A204.1 (cell line): ENCODE data around the gene NPIPB12.
"Not testable (repeated sequence)": the region's sequence is repeated elsewhere in the genome, so short reads cannot be mapped to it uniquely, and the experiment has no call there.

Experiments used
- FAIRE-seq: peaks from 2 replicates; lab custom pipeline; 2012; peaks lifted over from hg19 to GRCh38; lab: Jason Lieb, UNC

Gene NPIPB12

GRCh38 chr16:29506308-29506707, at the start of gene NPIPB12:
Gene NPIPB12 (minus strand): TSS chr16:29506408.
- not testable (repeated sequence) for FAIRE-seq

- not testable (repeated sequence) for FAIRE-seq
Measured at GRCh38 chr16:29521520-29521919, 15.3 kb upstream of the NPIPB12 start.

- FAIRE-seq: not testable (repeated sequence)
Measured at GRCh38 chr16:29482276-29482675, 23.9 kb downstream of the NPIPB12 start.

GRCh38 chr16:29472065-29472464, 34.1 kb downstream of the NPIPB12 start:
- FAIRE-seq: not testable (repeated sequence)

- FAIRE-seq: not testable (repeated sequence)
Measured at GRCh38 chr16:29469660-29470059, 36.5 kb downstream of the NPIPB12 start.

GRCh38 chr16:29467654-29468366, 38.4 kb downstream of the NPIPB12 start:
- not testable (repeated sequence) for FAIRE-seq

- not testable (repeated sequence) for FAIRE-seq
Measured at GRCh38 chr16:29466904-29467303, 39.3 kb downstream of the NPIPB12 start.

- not testable (repeated sequence) for FAIRE-seq
Measured at GRCh38 chr16:29465985-29466824, 40.0 kb downstream of the NPIPB12 start.

- not testable (repeated sequence) for FAIRE-seq
Measured at GRCh38 chr16:29460647-29461030, 45.6 kb downstream of the NPIPB12 start.

GRCh38 chr16:29459706-29460646, 46.2 kb downstream of the NPIPB12 start, which contains the start of gene SULT1A4:
Gene SULT1A4 (plus strand): TSS chr16:29459913. CDS start chr16:29461386, 1,473 bp downstream.
- FAIRE-seq: not testable (repeated sequence)

GRCh38 chr16:29457660-29458059, 48.5 kb downstream of the NPIPB12 start:
- not testable (repeated sequence) for FAIRE-seq

GRCh38 chr16:29454828-29455227, 51.4 kb downstream of the NPIPB12 start:
- FAIRE-seq: peak; percentile 66

- FAIRE-seq: peak; percentile 99
Measured at GRCh38 chr16:29454269-29454668, 51.9 kb downstream of the NPIPB12 start, which contains the start of the genes BOLA2 and SLX1B. Gene BOLA2 (minus strand): TSS chr16:29454351. CDS start chr16:29454253, 98 bp downstream. Gene SLX1B (plus strand): TSS chr16:29454533.

- not testable (repeated sequence) for FAIRE-seq
Measured at GRCh38 chr16:29453754-29454153, 52.5 kb downstream of the NPIPB12 start.
